K562 (cell line): ENCODE results near the gene SOX15. TPM values are rescaled to one million over a fixed set of nuclear protein-coding genes. Genes with fewer than 3 reads are reported as not detected.
A peak's percentile ranks its signal among the peaks of the same experiment; 100 is the strongest.

Experiments
- ATF1 ChIP-seq, 2 experiments: fragments of 450-650 bp in 1 of 2; IDR thresholded peaks; 2 replicates each; pipeline ENCODE4 v1.6.1; 2016; ENCODE audit warnings: missing compliant biosample characterization in 1 of 2, missing genetic modification characterization in 1 of 2
- CHD1 ChIP-seq: fragments of 200-600 bp; sonication (generic); IDR thresholded peaks from one replicate; pipeline ENCODE4 v1.6.1; 2012; ENCODE audit warnings: mild to moderate bottlenecking, moderate library complexity, low read length, inconsistent platforms
- ETV6 ChIP-seq, 3 experiments: fragments of 150-350 bp in 1 of 3; sonication (generic) in 1 of 3; formaldehyde crosslinking in 1 of 3; IDR thresholded peaks; 2 replicates each; pipeline versions ENCODE4 v1.6.1 to v1.8.0; 2014 to 2022; ENCODE audit warnings: borderline replicate concordance in 2 of 3, low read depth in 2 of 3, antibody characterized with exemption in 1 of 3, low read length in 1 of 3, mild to moderate bottlenecking in 1 of 3, missing genetic modification reagents in 1 of 3
- MTA3 ChIP-seq: fragments of 450-650 bp; formaldehyde crosslinking; IDR thresholded peaks from 2 replicates; pipeline ENCODE4 v1.6.1; 2017; ENCODE audit warnings: mild to moderate bottlenecking, borderline replicate concordance
- POLR2H ChIP-seq: IDR thresholded peaks from 2 replicates; pipeline ENCODE4 v1.6.1; 2016; ENCODE audit warnings: missing genetic modification characterization, low read depth, mild to moderate bottlenecking, control low read depth, missing compliant biosample characterization, moderate library complexity
- PYGO2 ChIP-seq: fragments of 450-650 bp; IDR thresholded peaks from 2 replicates; pipeline ENCODE4 v1.6.1; 2016; ENCODE audit warnings: mild to moderate bottlenecking, missing genetic modification characterization, moderate library complexity, missing compliant biosample characterization
- SP2 ChIP-seq: IDR thresholded peaks from 2 replicates; pipeline ENCODE4 v1.6.1; 2011; ENCODE audit warnings: mild to moderate bottlenecking, low read depth, low read length, moderate library complexity; ENCODE audit not compliant: poor library complexity, severe bottlenecking; ENCODE audit errors: extremely low read depth
- ZBTB1 ChIP-seq: sonication (generic); formaldehyde crosslinking; IDR thresholded peaks from 2 replicates; pipeline ENCODE4 v1.8.1; 2023; ENCODE audit warnings: missing genetic modification reagents, low read depth, mild to moderate bottlenecking, borderline replicate concordance
- ZNF830 ChIP-seq: fragments of 250-450 bp; sonication (Bioruptor Pico); IDR thresholded peaks from 2 replicates; pipeline ENCODE4 v1.5.0; 2021; ENCODE audit warnings: mild to moderate bottlenecking
- polyA plus RNA-seq, 8 experiments: library from polyadenylated mRNA; depleted of rRNA in 4 of 8; stranded (reverse) in 5 of 8; unstranded in 3 of 8; fragments of >200 nt; fragmentation: Nextera tagmentation in 2 of 8; fragmentation: Illumina TruSeq in 1 of 8; extraction: Ambion mirVana in 2 of 8; extraction: Trizol in 1 of 8; gene quantifications; 2 replicates each; pipeline versions ENCODE4 v1.2.1 to v1.2.3, GENCODE V29; 2011 to 2014; ENCODE audit warnings: inconsistent platforms in 1 of 8, missing spikeins in 1 of 8
- total RNA-seq, 7 experiments: library from RNA; depleted of rRNA in 6 of 7; stranded (reverse); fragments of >200 nt in 6 of 7; fragmentation: Illumina TruSeq in 2 of 7; extraction: Trizol in 2 of 7; gene quantifications; 2 replicates each; pipeline versions ENCODE4 v1.2.1 to v1.2.3, GENCODE V29; 2011 to 2021; ENCODE audit warnings: low replicate concordance in 1 of 7
- TF ChIP-seq, protein P1 (sequence below), 2 experiments: fragments of 450-650 bp in 1 of 2; sonication (generic) in 1 of 2; formaldehyde crosslinking in 1 of 2; IDR thresholded peaks; 2 replicates each; pipeline versions ENCODE4 v1.7.1 to v1.9.0; 2016 to 2022; ENCODE audit warnings: inconsistent platforms in 1 of 2, mild to moderate bottlenecking in 1 of 2, missing genetic modification reagents in 1 of 2
- TF ChIP-seq, protein P2 (sequence below): sonication (generic); formaldehyde crosslinking; IDR thresholded peaks from 2 replicates; pipeline ENCODE4 v1.8.0; 2022; ENCODE audit warnings: missing genetic modification reagents, mild to moderate bottlenecking, borderline replicate concordance

Gene SOX15
- total and polyA plus RNA-seq, 9 of the 15 experiments (the other 6 are each of a cell fraction or from before 2014, with no cell fraction given) = 0.07 to 0.33 (median 0.19) TPM; not detected in 5

DNA sequence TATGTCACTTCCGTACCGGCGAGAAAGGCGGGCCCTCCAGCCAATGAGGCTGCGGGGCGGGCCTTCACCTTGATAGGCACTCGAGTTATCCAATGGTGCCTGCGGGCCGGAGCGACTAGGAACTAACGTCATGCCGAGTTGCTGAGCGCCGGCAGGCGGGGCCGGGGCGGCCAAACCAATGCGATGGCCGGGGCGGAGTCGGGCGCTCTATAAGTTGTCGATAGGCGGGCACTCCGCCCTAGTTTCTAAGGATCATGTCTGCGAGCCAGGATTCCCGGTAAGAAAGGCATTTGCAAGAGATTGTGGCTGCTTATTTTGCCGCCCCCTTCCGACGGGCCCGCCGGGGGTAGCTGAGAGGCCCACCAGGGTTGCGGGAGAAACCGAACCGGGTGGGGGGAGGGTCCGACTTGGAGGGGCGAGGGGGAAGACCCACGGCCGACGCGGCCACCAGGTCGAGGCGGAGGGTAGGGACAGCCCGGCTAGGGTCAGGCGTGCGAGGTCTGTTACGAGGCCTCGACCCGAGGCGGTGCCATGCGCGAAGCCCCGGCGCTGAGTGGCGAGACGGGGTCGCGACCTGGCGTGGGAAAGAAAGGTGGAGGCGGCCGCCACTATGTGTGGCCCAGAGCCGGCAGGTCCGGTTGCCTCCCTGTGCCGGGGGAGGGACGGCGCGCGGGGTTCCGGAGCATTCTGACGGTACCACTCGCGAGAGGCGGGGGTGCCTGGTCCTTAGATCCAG is 17.1 kb downstream of the SOX15 start (continued):
- TF ChIP-seq, protein P1, sequence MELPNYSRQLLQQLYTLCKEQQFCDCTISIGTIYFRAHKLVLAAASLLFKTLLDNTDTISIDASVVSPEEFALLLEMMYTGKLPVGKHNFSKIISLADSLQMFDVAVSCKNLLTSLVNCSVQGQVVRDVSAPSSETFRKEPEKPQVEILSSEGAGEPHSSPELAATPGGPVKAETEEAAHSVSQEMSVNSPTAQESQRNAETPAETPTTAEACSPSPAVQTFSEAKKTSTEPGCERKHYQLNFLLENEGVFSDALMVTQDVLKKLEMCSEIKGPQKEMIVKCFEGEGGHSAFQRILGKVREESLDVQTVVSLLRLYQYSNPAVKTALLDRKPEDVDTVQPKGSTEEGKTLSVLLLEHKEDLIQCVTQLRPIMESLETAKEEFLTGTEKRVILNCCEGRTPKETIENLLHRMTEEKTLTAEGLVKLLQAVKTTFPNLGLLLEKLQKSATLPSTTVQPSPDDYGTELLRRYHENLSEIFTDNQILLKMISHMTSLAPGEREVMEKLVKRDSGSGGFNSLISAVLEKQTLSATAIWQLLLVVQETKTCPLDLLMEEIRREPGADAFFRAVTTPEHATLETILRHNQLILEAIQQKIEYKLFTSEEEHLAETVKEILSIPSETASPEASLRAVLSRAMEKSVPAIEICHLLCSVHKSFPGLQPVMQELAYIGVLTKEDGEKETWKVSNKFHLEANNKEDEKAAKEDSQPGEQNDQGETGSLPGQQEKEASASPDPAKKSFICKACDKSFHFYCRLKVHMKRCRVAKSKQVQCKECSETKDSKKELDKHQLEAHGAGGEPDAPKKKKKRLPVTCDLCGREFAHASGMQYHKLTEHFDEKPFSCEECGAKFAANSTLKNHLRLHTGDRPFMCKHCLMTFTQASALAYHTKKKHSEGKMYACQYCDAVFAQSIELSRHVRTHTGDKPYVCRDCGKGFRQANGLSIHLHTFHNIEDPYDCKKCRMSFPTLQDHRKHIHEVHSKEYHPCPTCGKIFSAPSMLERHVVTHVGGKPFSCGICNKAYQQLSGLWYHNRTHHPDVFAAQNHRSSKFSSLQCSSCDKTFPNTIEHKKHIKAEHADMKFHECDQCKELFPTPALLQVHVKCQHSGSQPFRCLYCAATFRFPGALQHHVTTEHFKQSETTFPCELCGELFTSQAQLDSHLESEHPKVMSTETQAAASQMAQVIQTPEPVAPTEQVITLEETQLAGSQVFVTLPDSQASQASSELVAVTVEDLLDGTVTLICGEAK (IDR thresholded peaks at IDR 0.05) = peak; percentile 92
- TF ChIP-seq, protein P1 (CRISPR knock-in tag; IDR thresholded peaks at IDR 0.05) = no peak
- no peak for TF ChIP-seq ETV6 (IDR thresholded peaks at IDR 0.05; ENCODE audit: borderline replicate concordance in 1 of 2, low read depth in 2 of 2, low read length in 1 of 2)
- 0 out of 2 replicates have a peak, but pooled peaks have one; percentile 44 for TF ChIP-seq ETV6 (CRISPR knock-in tag; IDR thresholded peaks at IDR 0.05; ENCODE audit: borderline replicate concordance)
- TF ChIP-seq POLR2H = peak; percentile 97
- peak; percentile 45; the same call in 1 of the 2 replicates for TF ChIP-seq ATF1 (CRISPR knock-in tag; IDR thresholded peaks at IDR 0.05)
- TF ChIP-seq ATF1 (tag; IDR thresholded peaks at IDR 0.05) = peak; percentile 98
- TF ChIP-seq, protein P2, sequence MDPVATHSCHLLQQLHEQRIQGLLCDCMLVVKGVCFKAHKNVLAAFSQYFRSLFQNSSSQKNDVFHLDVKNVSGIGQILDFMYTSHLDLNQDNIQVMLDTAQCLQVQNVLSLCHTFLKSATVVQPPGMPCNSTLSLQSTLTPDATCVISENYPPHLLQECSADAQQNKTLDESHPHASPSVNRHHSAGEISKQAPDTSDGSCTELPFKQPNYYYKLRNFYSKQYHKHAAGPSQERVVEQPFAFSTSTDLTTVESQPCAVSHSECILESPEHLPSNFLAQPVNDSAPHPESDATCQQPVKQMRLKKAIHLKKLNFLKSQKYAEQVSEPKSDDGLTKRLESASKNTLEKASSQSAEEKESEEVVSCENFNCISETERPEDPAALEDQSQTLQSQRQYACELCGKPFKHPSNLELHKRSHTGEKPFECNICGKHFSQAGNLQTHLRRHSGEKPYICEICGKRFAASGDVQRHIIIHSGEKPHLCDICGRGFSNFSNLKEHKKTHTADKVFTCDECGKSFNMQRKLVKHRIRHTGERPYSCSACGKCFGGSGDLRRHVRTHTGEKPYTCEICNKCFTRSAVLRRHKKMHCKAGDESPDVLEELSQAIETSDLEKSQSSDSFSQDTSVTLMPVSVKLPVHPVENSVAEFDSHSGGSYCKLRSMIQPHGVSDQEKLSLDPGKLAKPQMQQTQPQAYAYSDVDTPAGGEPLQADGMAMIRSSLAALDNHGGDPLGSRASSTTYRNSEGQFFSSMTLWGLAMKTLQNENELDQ (CRISPR knock-in tag) = 0 out of 2 replicates have a peak, but pooled peaks have one; percentile 60
- TF ChIP-seq ZNF830 = 0 out of 2 replicates have a peak, but pooled peaks have one; percentile 73
- TF ChIP-seq PYGO2 (tag) = no peak
- TF ChIP-seq CHD1 = peak; percentile 95
- TF ChIP-seq ZBTB1 = no peak
- peak; percentile 93 for TF ChIP-seq SP2
- TF ChIP-seq MTA3 = peak; percentile 95
